ENCODE measurements around the gene BCKDHB. TPM values are rescaled to one million over a fixed set of nuclear protein-coding genes. Genes with fewer than 3 reads are reported as not detected.
"Not testable (repeated sequence)": the region's sequence is repeated elsewhere in the genome, so short reads cannot be mapped to it uniquely, and the experiment has no call there.

Gene BCKDHB
- total RNA-seq: 10 to 100 TPM; 12.8 to 26.2 (median 14.5) TPM

- Histone ChIP-seq H3K27ac (peak within 1 kb of the TSS; percentile 75 to 90 (median 82)), H3K4me1 (peaks cover 4 to 8% (median 6%) of the 10 kb centered on the region in 4 donors), H3K9me3 (no peaks in the 10 kb centered on the region), H3K27me3 (no peaks in the 10 kb centered on the region), H3K4me3 (peak within 1 kb of the TSS; percentile 75 to 92 (median 81)), H3K36me3 (no peaks in the 10 kb centered on the region)
- peak; percentile 96 to 97 for DNase-seq
- ATAC-seq (ENCODE audit: low FRiP score in 2 of 2): peak; percentile 100
- WGBS, 2 donors: 0 to 1% methylated on average over 20 to 41 of the region's 56 CpGs
- peak in 3 of 4 donors; percentile 68 to 95 (median 88) for TF ChIP-seq POLR2A (IDR thresholded peaks at IDR 0.05)
- peak in 1 of 2 donors; percentile 90 for TF ChIP-seq POLR2AphosphoS5 (IDR thresholded peaks at IDR 0.05)
- TF ChIP-seq EP300 (IDR thresholded peaks at IDR 0.05): no peak
- peak in 2 of 6 experiments; percentile 7 to 25 for TF ChIP-seq CTCF (IDR thresholded peaks at IDR 0.05)
Measured at GRCh38 chr6:80106418-80107235, at the start of gene BCKDHB. Gene BCKDHB, plus strand, starts transcription at chr6:80106671. Its CDS starts 23 bp downstream, at chr6:80106694.

GRCh38 chr6:80060774-80061173 lies 45.7 kb upstream of the BCKDHB start:
- TF ChIP-seq EP300 (IDR thresholded peaks at IDR 0.05): no peak
- TF ChIP-seq CTCF (IDR thresholded peaks at IDR 0.05): no peak
- no peak for TF ChIP-seq POLR2A (IDR thresholded peaks at IDR 0.05)
- TF ChIP-seq POLR2AphosphoS5 (IDR thresholded peaks at IDR 0.05): no peak
- H3K36me3 ChIP-seq: no peaks in the 10 kb centered on the region
- no peak for ATAC-seq (ENCODE audit: low FRiP score in 2 of 2)

GRCh38 chr6:80068146-80068545 lies 38.3 kb upstream of the BCKDHB start:
- not testable (repeated sequence) for H3K4me1 ChIP-seq; H3K27ac ChIP-seq; H3K9me3 ChIP-seq; H3K4me3 ChIP-seq; DNase-seq; H3K27me3 ChIP-seq; ATAC-seq (ENCODE audit: low FRiP score in 2 of 2); H3K36me3 ChIP-seq
- WGBS, 2 donors: 66 to 72% methylated on average over 7 of the region's 7 CpGs

More at GRCh38 chr6:80060774-80061173, 45.7 kb upstream of the BCKDHB start:
- no peaks in the 10 kb centered on the region for H3K9me3 ChIP-seq
- H3K27ac ChIP-seq: no peak overlapping the region
- DNase-seq: no peak
- no peak overlapping the region for H3K4me3 ChIP-seq
- H3K27me3 ChIP-seq: no peaks in the 10 kb centered on the region
- H3K4me1 ChIP-seq: no peaks in the 10 kb centered on the region

- H3K27me3 ChIP-seq; H3K27ac ChIP-seq; H3K9me3 ChIP-seq; H3K4me3 ChIP-seq; ATAC-seq (ENCODE audit: low FRiP score in 2 of 2); H3K36me3 ChIP-seq; H3K4me1 ChIP-seq: not testable (repeated sequence)
- DNase-seq: peak in 1 of 2 donors; percentile 77
- WGBS, 2 donors: 91 to 94% methylated on average over 19 of the region's 19 CpGs
Measured at GRCh38 chr6:80070431-80070830, 36.0 kb upstream of the BCKDHB start.

GRCh38 chr6:80077067-80077466 lies 29.4 kb upstream of the BCKDHB start:
- no peak for ATAC-seq (ENCODE audit: low FRiP score in 2 of 2)

More at GRCh38 chr6:80077067-80077466, 29.4 kb upstream of the BCKDHB start:
- Histone ChIP-seq H3K27ac (no peak overlapping the region), H3K36me3 (no peaks in the 10 kb centered on the region), H3K9me3 (peaks cover 0 to 5% (median 2%) of the 10 kb centered on the region in 4 donors), H3K27me3 (no peaks in the 10 kb centered on the region), H3K4me3 (no peak overlapping the region), H3K4me1 (no peaks in the 10 kb centered on the region)
- DNase-seq: no peak
- 74 to 77% methylated on average over 1 of the region's 1 CpG for WGBS, 2 donors
- TF ChIP-seq POLR2A (IDR thresholded peaks at IDR 0.05) (no peak), EP300 (IDR thresholded peaks at IDR 0.05) (no peak), CTCF (IDR thresholded peaks at IDR 0.05) (no peak), POLR2AphosphoS5 (IDR thresholded peaks at IDR 0.05) (no peak)

All from upper lobe of left lung (tissue), 6 donors.